Fibroblast of skin of left quadriceps (primary cell): ENCODE results near the gene GFRA1.

Experiments
- DNase-seq, 2 experiments: peaks; one replicate each; pipeline ENCODE4 v3.0.0-alpha.2; 2013; ENCODE audit warnings: low read depth in 2 of 2

GFRA1 gene

DNA sequence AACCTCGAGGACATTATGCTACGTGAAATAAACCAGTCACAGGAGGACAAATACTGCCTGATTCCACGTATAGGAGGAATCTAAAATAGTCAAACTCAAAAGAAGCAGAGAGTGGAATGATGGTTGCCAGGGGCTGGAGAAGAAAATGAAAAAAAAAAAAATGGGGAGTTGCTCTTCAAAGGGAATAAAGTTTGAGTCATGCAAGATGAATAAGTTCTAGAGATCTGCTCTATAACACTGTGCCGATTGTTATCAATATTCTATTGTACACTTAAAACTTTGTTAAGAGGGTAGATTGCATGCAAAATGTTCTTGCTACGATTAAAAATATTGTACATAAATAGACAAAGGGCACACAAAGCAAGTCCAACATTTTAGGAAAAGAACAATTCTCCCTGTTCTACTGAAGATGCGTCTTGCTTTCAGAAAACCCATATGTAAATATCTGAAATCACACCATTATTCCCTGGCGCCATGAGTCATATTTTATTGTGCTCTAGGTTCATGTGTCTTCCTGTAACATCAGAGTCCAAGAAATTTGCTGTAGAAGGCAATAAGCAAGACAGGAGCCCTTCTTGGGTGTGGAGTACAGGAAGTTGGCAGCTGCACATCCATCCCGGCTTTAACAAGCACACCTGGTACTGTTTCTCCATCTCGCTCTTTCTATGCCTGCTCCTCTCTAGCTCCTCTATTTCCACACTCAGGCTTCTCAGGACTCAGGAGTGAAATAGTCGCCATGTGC lies 145.9 kb downstream of the GFRA1 start:
- DNase-seq, result no peak

GRCh38 chr10:116126239-116126638 lies 146.8 kb downstream of the GFRA1 start:
- no peak for DNase-seq

- DNase-seq, result no peak
Measured at GRCh38 chr10:116125180-116125579, 147.8 kb downstream of the GFRA1 start.

GRCh38 chr10:116124777-116125176 lies 148.2 kb downstream of the GFRA1 start:
- no peak for DNase-seq

DNA sequence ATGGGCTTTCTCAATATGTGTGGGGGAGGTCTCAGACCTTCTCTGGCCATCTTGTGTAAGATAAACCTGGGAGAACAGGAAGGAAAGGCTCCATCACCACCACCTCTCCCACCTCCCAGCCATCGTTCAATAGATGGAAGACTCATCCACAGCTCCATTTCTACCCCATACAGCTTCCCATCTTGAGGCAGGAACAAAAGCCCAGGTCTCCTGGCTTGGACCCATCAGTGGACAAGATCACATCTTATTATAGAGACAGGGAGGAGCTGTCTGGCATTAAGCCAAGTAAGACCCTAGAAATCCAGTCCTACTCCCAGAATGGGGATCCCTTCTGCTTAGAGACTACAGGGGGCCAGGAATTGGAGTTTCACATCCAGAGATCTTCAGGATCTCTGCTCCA lies 150.3 kb downstream of the GFRA1 start:
- no peak for DNase-seq

DNA sequence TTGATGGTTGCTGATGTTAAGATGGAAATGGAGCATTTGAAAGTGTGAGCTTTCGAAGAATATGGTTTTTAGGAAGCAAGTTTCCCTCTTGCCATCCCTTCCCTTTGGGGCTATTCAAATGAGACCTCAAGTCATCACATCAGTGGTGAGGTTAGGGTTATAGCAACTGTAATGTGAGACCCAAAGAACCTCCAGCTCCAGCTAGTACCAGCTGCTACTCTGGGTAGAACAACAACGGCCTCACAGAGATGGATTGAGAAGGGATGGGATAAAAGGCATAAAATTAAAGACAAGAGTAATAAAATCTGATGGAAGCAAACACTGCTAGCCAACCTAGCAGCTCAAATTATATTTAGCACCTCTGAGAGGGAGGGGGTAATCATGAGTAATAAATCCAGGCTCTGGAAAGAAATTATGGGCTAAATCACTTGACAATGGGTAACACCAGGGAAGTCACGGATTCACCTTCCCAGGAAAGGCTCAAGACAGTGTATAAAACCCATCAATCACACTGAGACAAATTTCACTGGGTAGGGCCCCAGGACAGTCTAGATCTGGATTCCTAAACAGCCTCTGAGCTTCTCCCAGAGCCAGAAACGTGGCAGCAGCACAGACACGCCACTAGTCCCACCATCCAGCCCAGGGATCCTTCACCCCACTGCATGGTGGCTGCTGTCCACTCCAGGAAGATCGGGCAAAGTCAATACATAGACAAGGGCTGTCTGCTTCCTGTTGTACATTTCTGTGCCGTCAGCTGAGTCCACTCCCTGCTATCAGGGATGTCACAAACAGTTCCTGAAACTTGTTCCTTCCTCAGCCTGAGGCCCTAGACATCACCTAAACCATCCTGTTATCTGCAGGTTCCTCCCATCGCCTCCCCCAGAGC lies 151.1 kb downstream of the GFRA1 start:
- no peak for DNase-seq

DNA sequence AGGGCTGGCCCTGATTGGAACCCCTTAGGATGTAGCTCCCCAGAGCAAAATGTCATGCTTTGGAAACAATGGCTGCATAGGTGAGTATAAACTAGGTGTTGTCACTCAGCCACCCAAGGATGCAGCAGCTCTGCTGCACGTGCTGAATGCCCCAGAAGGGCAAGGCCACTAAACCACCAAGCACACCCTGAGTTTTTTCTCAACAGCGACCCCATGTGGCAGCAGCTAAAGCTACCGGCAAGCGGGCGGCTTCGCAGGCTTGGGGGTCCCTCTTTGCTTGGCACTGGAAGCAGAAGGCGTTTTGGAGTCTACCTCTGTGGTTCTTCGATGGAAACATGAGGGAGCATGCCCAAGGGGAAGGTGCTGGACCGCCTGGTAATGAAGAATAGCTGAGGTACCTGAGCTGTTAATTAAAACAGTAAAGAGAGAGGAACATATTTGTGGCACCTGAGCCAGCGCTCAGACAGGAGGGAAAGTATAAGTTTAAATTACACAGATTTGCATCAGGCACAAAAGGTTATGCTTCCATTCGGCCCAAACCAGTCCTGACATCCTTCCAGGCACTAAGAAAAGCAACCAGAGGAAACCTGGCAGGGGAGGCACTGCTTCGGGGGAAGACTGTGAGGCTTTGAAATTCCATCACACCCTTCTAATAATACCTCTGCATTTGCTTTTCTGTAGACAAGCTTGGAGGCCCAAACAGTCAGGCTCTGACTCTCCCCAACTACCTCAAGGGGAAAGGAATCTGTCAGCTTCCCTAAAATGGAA lies 152.1 kb downstream of the GFRA1 start:
- DNase-seq, result no peak

DNA sequence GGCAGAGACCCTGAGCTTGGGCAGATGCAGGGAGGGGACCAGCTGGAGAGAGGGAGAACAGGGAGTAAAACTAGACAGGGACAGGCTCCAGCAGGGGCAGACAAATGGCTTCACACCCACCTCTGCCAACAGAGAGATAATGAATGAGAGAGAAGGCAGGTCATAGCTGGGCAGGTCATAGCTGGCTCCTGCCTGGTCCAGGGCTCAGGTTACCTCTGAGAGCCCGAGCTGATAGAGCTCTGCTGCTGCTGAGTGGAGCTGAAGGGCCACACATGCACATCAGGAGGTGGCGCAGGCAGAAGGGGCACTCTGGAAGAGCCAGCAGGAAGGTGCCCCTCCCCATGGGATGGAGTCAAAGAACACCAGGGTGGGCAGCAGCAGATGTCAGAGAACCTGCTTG lies 154.2 kb downstream of the GFRA1 start:
- DNase-seq, result no peak

- no peak for DNase-seq
Measured at GRCh38 chr10:116115797-116116196, 157.2 kb downstream of the GFRA1 start.

DNA sequence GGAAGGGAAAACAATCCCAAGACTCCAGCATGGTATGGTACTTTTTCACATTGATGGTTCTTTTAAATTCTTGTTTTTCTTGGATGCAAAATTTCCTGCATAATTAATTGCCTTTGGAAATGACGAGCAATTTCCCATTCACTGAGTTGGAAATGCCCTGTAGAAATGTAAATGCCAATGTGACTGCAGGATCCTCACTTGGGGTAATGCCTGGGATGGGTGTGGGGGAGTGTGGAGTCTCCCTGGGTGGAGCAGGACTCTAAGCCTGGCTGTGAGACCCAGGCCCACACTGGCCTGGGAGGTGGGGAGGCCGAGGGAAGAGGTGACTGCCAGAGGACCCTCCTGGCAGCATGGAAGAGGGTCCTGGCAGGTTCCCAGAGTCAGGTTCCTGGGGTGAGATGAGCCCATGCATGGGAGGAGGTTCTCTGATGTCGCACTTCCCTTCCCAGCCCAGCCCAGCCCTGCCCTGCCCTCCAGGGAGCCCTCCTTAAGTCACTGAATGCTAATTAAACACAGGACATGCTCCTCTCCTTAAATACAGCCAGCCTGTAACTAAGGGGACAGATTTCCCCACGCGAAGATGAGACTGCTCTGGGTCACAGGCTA lies 157.9 kb downstream of the GFRA1 start:
- no peak for DNase-seq

DNA sequence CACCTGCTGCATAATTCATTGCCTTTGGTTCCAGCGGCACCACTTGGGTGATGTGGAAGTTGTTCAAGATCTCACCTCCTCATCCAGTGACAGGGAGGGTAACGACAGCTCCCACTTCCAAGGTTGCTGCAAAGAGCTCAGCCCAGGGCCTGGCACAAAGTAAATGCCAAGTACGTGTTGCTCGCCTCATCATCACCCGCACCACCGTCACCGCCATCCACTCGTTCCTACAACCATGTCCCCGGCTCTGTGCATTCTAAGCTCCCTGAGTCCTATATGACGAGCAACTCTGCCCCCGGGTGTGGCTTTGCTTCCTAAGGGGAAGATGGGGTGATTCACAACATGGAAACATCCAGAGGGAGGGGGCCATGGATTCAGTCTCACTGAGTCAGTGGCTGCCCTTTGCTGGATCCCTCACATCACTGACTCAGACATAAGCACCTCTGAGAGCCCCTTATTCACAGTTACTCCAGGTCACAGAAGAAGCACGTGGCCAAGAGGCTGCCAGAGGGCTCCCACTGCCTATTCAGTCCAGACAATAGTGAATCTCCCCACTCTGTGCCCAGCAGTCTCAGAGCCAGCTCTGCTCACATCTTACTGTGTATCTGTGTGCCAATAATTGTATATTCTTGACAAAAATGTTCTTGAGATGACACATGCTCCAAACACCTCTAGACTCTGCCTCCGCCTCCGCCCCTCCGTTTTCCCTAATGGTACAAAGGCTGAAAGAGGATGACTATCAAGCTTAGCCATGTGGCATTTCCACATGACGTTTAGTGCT lies 159.1 kb downstream of the GFRA1 start:
- DNase-seq, result peak; percentile 26 to 34

GRCh38 chr10:116112232-116113231 lies 160.5 kb downstream of the GFRA1 start:
- no peak for DNase-seq

DNA sequence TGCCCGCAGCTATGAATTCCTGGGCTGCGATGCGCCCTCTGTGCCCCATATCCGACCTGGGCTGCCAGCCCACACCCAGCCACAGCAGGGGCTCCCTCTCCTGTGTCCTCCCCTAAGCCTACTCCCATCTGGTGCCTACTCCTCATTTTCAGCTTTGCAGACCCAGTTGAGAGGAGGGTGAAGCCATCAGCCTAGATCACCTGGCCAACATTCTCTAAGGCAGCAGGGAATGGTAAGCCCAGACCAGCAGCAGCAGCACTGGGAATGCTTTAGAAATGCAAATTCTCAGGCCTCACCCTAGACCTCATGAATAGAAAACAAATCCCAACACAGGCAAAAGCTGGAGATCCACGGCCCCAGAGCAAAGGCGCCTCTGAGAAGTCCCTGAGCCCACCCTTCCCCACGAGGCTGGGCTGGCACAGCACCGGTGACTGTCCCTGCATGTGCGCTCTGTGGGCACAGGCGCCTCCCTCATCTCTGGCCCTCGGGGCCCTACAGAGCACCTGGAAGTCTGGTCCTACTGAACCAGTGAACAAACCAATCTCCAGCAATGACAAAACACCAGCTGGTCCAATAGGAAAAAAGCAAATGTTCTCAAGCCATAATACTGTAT lies 161.4 kb downstream of the GFRA1 start:
- DNase-seq, result no peak

GRCh38 chr10:116110736-116111135 lies 162.3 kb downstream of the GFRA1 start:
- DNase-seq, result no peak

- no peak for DNase-seq
Measured at GRCh38 chr10:116109881-116110280, 163.1 kb downstream of the GFRA1 start.

- no peak for DNase-seq
Measured at GRCh38 chr10:116109481-116109880, 163.5 kb downstream of the GFRA1 start.

DNA sequence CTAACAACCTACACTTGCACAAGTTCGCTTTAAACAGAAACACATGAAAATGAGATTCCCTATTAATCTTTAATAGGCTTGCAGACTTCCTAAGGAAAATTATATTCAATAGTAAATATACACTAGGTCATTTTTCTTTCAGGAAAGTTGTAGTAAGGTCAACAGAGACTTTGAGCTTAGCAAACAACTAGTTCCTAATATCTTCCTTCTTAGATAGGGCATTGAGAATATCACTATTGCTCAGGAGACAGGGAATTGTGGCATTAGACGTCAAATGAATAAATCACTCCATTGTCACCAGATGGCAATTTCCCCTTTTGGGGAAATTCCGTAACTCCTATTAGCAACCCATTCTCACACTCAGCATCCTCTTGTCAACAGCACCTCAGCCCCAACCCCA lies 164.9 kb downstream of the GFRA1 start:
- no peak for DNase-seq

DNA sequence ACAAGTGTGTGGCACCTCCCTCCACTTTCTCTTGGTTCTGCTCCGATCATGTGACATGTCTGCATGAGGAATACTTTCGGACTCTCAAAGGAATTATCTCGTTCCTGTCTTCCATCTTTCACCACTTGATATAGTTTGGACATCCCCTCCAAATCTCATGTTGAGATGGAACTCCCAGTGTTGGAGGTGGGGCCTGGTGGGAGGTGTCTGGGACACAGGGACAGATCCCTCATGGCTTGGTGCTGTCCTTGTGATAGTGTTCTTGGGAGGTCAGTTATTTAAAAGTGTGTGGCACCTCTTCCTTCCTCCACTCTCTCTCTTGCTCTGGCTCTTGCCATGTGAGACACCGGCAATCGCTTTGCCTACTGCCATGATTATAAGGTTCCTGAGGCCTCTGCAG lies 166.4 kb downstream of the GFRA1 start:
- DNase-seq, result no peak

DNA sequence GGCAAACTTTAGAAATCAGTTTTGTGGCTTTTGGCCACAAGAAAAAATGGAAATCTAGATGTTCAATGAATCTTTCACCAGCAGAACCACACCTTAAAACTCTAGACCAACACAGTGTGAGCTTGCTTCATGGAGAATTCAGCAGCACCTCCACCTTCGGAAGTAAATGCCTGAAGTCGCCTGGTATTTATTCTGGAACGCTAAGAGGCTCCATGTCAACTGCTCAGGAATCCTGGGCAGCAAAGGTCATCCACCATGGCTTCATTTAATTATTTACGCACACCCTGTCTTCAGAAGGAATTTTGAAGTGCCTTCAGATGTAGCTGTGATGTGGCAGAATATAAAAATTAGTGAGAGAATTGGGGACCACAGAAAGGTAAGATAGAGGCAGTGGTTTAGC lies 167.7 kb downstream of the GFRA1 start:
- DNase-seq, result no peak
